Stromal cell of bone marrow (primary cell): ENCODE measurements around the gene KANK4.

Source experiments
- DNase-seq: peaks from one replicate; pipeline ENCODE4 v3.0.0-alpha.2; 2012; ENCODE audit warnings: low read depth

KANK4 gene

DNA sequence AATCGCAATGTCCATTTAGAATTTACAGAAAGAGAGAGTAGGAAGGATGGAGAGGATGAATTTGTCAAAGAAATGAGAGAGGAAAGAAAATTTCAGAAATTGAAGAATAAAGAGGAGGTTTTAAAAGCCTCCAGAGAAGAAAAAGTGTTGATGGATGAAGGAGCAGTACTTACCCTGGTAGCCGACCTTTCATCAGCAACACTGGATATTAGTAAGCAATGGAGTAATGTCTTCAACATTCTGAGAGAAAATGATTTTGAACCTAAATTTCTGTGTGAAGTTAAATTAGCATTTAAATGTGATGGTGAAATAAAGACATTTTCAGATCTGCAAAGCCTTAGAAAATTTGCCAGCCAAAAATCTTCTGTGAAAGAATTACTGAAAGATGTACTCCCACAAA is 112.0 kb downstream of the KANK4 start:
- no peak for DNase-seq

DNA sequence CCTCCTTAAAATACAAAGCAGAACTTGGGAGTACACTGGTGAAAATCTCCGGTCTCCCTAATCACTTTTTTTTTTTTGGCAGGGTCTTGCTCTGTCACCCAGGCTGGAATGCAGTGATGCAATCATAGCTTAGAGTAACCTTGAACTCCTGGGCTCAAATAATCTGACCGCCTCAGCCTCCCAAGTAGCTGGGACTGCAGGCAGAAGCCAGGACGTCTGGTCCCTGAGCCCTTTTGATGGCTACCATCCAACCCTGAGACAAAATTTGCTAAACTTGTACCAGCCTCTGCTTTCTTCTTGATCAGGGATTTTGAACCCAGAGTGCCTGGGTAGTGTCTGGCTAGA is 120.5 kb downstream of the KANK4 start:
- no peak for DNase-seq

DNA sequence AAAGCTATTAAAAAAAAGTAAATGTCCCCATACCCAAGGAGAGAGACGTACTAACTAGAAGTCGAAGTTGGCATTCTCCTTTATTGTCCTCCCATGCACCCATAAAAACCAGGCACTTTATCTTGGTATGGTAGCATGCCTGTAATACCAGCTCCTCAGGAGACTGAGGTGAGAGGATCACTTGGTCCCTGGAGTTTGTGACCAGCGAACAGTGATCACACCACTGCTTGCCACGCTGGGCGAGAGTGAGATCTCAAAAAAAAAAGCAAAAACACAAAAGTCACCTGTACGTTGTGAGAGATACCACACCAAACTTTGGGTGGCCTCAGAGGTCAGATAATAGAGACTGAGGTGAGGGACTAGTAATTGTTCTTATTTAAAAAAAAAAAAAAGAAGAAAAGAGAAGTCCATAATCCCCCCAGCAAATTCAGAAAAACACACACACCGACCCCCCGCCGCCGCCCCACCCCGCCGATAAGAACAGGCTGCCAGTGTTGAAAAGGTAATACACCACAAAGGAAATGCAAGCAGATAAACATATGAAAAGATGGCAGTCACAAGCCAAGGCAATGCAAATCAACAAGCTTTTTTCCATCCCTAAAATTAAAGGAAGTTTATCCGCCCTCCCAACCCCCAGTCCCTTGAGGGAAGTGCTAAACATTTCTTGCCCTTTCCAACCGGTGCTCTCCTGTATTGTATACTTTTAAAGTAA is 121.0 kb downstream of the KANK4 start:
- no peak for DNase-seq

DNA sequence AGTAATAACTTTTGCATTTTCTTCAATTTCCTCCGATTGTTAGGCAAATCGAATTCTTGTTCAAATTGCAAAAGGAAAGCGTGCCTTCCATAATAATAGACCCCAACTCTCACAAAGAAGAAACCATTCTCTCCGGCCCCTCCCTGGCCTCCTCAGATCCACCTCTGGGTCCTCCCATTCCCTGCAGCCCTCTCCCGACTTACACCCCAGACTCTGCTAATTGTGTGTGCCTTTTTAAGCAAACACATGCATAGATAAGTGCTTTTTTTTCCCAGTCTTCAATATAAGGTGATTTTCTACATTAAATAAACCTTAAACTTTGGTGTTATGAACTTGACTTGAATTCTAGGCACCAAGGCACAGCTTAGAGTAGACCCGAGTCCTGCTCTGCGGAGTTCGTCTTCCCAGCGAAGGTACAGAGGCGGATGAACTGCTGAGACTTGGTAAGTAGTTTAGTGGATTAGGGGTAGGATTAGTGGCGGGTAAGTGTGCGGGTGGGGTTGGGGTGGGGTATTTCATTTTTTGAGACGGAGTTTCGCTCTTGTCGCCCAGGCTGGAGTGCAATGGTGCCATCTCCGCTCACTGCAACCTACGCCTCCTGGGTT is 123.0 kb downstream of the KANK4 start:
- no peak for DNase-seq

DNA sequence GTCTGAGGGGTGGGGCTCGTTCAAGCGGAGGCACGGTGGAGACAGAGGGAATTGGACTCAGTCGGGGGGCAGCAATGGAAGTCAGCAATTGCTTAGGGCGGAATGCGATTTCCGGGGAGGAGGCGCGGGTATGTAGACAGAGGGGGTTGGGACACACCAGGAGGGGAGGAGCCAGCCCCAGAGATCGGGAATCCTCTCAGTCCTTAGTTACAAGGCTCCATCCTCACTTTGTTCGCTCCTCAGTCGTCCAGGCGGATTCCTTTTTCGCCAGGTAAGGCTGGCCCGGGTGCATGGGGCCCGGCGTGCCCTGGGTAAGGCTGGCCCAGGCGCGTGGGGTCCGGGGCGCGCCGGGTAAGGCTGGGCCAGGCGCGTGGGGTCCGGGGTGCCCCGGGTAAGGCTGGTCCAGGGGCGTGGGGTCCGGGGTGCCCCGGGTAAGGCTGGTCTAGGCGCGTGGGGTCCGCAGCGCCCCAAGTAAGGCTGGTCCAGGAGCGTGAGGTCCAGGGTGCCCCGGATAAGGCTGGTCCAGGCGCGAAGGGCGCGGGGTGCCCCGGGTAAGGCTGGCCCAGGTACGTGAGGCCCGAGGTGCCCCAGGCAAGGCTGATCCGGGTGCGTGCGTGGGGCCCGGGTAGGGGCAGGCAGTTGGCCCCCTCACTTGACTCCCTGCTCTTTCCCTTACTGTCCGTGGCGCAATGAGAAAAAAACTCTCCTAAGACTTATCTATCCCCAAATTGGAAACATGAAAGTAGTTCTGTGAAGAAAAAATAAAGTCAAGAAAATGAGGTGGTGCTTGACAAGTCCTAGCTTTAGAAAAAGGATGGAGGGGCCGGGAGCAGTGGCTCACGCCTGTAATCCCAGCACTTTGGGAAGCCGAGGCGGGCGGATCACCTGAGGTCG is 124.3 kb downstream of the KANK4 start, which contains the start of gene L1TD1:
L1TD1 (plus strand) TSS at position 199 of the 894 bp plus-strand sequence. CDS start 11,780 bp downstream, outside the sequence.
- no peak for DNase-seq

DNA sequence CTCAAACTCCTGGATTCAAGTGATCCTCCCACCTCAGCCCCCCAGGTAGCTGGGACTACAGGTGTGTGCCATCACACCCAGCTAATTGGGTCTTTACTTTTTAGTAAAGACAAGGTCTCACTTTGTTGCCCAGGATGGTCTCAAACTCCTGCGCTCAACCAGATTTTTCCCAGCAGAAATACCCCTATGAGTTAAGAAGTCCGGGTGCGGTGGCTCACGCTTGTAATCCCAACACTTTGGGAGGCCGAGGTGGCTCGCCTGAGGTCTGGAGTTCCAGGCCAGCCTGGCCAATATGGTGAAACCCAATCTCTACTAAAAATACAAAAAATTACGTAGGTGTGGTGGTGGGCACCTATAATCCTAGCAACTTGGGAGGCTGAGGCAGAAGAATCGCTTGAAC is 131.1 kb downstream of the KANK4 start:
- DNase-seq, result no peak

DNA sequence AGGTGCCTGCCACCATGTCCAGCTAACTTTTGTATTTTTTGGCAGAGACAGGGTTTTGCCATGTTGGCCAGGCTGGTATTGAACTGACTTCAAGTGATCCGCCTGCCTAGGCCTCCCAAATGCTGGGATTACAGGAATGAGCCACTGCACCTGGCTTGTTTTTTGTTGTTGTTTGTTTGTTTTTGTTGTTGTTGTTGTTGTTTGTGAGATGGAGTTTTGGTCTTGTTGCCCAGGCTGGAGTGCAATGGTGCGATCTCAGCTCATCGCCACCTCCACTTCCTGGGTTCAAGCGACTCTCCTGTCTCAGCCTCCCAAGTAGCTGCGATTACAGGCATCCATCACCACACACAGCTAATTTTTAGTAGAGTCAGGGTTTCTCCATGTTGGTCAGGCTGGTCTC is 131.7 kb downstream of the KANK4 start:
- DNase-seq, result no peak
